GM10847 (cell line): ENCODE results near the gene COL15A1.

Source experiments
- POLR2A ChIP-seq: IDR thresholded peaks from 2 replicates; pipeline ENCODE4 v1.6.1; 2011; ENCODE audit not compliant: insufficient read length; ENCODE audit errors: extremely low read depth

The COL15A1 gene

DNA sequence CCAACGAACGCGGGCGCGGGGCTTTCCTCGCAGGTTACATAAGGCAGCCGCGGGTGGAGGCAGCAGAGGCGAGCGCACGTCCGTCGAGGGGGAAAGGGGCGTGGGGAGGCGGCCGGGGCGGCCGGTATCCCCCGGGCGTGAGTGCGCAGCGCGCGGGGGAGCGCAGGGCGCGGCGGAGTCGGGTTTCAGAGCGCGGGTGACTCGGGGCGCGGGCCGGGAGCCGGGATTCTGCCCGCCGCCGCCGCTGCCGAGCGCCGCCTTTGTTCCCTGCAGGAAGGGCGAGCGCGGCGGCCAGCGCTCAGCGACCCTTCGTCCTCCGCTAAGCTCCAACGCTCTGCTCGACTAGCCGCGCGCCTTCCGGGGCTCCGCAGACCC is at the start of gene COL15A1:
Gene COL15A1 (plus strand): TSS at position 226 of the 375 bp plus-strand sequence. CDS start 155 bp downstream, outside the sequence.
- TF ChIP-seq POLR2A, result no peak

DNA sequence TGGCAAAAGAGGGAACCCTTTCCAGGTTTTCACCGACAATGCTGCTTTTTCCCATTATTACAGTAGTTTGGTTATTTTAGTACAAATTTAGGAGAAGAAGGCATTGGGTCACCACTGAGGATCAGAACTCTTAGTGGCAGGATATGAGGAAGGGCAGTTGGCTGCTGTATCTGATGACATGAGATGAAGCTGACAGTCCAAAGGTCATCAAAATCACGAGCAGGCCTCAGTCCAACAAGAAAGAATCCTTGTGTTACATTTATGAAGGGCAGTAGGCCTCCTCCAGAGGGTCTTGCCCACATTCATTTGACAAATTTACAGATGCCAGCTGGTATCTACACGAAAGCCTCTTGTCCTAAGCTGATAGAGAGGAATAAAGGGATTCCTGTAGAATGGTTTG is 49.5 kb upstream of the COL15A1 start:
- TF ChIP-seq POLR2A, result no peak

DNA sequence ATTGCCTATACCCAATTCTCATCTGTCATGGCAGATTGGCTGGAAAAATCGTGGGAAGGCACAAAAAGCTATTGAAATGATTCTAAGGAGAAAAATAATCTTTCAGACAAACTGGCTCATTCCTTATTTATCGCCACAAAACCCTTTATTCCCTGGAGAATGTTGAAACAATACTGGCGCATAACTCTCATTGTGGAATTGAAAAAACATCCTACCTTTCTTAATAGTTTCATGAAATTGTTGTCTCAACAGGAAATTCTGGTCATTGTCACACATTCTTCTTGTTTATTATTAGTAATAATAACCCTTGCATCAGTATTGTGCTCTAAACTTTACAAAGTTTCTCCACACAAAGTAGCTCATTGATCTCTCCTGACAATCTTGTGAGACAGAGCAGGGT is 48.9 kb upstream of the COL15A1 start:
- TF ChIP-seq POLR2A, result no peak

DNA sequence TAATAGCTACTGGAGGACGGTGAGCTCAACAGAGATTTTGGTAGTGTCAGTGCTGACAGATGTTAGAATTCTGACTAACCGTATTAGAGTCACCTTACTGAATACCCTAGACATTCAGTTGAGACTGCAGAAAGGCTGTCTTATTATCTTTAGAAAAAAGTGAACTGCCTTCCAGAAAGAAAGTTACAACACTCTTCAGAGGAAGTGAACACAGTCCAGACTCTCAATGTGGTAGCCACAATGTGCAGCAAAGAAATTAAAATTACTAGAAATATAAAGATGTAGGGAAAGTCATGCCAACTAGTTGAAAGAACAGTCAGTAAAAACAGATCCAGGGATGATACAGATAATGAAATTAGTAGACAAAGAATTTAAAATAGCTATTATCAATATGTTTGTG is 47.1 kb upstream of the COL15A1 start:
- no peak for TF ChIP-seq POLR2A

DNA sequence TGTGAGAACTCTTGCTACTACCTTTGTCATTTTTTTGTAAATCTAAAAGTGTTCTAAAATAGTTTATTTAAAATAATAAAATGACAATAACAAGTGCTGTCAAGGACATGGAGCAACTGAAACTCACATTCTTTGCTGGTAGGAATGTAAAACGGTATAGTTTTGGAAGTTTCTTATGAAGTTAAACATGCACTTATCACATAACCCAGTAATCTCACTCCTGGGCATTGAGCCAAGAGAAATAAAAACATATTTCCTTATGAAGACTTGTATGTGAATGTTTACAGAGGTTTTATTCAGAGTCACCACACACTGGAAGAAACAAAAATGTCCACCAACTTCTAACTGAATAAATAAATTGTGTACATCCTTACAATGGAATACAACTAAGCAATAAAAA is 46.0 kb upstream of the COL15A1 start:
- TF ChIP-seq POLR2A, result no peak

DNA sequence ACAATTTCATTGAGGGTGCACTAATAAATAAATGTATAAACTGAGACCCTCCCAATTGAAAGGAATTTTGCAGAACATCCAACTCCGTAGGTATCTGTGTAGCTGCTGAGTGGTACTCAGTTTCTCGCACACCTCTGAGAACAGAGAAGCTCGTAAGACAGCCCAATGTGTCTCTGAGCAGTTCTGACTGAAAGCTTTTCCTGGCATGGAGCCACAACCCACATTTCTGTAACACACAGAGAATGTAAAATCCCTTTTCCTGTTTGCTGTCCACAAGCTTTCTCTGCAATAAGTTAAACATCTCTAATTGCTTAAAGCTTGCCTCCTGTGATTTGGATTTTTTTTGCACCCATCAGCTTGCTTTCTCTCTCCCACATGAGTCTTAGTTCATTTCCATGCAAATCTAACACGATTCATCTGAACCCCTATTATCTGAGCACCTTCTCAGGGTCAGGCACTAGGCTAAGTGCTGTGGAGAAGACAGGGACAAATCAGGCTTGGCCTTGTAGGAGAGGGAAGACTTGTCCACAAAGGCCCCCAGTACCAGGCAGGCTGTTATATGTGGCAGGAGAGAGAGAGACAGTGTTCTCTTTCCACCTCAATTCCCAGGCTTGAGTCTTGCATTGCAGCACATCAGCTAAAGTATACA is 44.2 kb upstream of the COL15A1 start:
- TF ChIP-seq POLR2A, result no peak

DNA sequence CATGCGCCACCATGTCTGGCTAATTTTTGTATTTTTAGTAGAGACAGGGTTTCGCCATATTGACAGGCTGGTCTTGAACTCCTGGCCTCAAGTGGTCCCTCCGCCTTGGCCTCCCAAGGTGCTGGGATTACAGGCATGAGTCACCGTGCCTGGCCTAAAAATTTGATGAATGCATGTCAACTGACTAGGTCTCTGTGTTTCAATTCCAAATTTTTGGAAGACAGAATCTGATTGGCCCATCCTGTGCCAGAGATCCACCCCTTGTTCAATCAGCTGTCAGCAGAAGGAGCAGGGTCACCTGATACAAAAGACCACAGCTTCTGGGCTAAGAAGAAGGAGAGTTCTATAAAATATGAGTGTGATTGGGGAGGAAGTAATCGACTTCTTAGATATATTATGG is 43.5 kb upstream of the COL15A1 start:
- TF ChIP-seq POLR2A, result no peak

DNA sequence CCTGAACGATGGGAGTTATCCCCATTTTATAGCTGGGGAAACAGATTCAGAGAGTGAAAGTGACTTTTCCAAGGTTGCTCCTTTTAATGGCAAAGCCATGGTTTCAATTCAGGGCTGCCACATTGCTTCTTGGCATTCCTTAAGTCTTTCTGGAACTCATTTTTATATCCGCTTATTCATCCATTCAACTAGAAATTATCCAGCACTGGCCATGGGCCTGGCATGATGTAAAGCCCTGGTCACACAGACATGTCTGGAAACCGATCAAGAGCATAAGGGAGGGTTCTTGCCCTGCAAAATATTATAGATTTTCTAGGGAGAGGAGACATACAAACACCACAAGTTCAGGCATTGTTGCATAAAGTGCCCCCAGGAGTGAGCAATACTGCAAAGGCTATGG is 43.0 kb upstream of the COL15A1 start:
- TF ChIP-seq POLR2A, result no peak

DNA sequence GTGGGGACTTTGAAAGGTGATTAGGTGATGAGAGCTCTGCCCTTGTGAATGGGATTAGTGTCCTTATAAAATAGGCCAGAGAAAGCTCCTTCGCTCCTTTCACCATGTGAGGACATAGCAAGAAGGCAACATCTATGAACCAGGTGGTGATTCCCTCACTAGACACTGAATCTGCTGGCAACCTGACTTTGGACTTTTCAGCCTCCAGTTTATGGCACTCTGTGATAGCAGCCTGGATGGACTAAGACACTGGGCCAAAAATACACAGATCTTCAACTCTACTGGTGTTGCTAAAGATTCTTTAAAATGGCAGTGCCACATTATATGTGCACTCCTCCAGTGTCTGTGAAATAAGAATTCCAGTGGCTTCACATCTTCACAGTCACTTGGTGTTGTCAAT is 41.2 kb upstream of the COL15A1 start:
- no peak for TF ChIP-seq POLR2A

DNA sequence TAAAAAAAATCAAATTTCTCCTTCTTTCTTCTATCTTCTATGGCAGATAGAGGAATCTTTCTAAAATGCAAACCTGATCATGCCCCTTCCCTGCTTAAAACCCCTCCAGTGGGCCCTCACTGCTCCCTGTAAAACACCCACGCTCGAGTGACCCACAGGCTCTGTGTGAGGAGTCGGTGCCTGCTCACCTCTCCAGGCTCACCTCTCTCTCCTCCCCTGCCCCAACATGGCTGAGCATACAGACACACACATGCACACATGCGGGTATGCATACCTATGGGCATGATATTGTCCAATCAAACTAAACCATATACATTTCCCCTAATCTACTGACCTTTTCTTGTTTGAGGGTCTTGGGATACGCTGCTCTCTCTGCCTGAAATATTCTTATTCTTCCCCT is 40.8 kb upstream of the COL15A1 start:
- TF ChIP-seq POLR2A, result no peak

DNA sequence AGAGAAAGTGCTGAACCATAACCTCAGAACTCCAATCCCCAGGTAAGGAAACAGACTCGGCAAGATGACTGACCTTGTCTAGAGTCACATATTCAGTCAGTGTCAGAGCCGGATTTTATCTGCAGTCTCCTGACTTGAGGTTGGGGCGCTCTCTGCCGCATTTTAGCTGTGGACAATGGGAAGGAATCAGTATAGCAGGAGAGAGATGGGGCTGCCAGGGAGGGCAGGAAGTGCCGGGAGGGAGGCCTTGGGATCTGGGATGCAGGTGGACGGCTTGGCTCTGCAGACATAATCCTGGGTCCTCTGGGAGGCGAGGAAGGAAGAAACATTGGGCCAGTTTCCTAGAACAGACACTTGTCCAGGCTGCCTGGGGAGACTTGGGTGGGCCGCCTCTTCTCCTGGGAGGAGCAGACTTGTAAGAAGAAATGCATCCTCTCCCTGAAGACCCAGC is 39.7 kb upstream of the COL15A1 start:
- no peak for TF ChIP-seq POLR2A

DNA sequence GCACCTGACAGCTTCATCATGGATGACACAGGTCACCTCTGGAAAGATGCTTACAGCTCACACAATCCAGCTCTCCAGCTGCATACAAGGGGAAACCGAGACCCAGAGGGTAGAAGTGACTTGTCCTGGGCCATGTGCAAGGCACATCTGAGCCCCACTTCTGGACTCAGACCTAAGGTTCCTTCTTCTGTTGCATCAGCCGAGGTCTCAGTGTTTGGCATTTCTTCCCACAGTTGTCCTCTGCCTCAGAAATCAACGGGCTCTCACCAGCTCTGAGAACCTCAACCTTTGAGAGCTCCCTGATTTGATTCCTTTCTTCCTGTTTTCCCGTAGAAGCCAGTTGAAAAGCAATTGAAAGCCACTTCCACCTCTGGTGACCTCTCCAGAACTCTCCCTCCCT is 38.7 kb upstream of the COL15A1 start:
- TF ChIP-seq POLR2A, result no peak

DNA sequence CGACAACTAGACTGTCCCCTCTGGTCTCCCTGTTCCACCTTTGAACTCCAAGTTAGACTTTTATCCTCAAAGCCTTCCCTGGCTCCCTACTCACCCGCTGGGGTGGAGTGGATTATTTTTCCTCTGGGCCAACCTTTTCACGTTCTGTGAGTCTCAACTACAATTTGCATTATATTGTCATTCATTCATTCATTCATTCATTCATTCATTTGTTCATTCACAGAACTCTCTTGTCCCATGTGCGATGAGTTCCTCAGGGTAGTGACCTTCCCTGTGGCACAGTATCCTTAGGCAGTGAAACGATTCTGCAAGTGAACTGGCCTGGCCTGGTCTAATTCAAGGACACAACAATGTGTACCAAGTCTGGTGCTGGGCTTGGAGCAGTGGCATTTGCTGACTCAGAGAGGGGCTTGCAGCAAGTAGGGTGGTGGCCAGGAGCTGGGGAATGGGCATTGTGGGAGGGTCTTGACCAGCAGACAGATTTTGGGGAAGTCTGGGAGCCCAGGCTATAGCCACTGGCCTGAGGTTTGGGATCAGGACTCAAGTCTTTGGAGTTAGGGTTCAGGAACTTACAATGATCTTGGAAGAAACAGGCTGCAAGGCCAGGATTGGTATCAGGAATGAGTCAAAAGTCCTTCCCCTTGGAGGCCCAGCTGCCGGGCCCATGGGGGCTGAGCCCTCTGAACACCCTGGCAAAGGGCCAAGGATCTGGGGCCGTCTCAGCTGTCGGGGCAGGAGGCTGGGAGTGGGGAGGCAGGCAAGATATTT is 37.2 kb upstream of the COL15A1 start:
- TF ChIP-seq POLR2A, result no peak

DNA sequence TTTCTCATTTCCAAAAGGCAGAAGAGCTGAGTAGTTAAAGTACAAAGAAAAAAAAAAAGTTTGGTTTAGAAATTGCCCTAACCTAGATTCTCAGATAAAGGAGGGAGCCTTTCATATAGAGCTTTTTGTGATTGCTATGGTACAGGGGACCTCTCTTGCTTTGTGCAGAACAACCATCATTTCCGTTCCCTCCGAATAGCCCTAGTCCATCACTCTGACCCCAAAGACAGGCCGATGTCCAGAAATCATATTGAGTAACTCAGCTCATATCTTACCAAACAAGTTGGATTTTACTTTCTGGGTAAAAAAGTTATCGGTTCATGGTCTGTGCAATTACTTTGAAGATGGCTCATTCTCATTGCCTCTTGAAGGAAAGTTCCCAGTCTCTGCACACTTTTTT is 36.7 kb upstream of the COL15A1 start:
- TF ChIP-seq POLR2A, result no peak

DNA sequence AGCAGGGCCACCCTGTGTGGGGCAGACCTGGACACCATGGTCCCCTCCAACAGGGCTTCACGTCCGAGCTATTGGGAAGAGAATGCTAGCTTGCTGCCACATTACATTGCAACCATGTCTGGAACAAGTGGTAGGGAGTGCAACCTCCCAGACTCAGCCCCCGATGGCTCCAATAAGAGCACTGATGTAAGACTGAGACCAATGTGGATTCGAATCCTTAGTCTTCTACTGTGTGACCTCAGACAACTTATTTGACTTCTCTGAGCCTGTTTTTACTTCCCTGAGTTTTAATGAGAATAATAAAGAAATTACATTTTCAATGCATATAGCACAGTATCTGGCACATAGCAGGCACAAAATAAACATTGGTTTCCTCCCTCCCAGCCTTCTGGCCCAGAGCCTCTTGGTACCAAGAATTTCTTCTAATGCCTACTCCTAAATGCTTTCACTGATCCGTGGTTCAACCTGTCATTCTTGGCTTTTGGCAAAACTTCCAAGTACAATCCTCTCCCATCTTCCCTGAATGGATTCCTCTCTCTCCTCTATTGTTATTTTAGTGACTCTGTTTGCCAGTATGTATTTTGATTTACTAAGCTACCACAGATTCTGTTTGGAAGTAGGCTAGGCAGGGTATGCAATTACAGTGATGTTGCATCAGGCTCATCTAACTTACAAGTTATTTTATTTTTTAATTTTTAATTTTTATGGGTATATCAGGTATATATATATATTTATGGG is 34.6 kb upstream of the COL15A1 start:
- TF ChIP-seq POLR2A, result no peak

DNA sequence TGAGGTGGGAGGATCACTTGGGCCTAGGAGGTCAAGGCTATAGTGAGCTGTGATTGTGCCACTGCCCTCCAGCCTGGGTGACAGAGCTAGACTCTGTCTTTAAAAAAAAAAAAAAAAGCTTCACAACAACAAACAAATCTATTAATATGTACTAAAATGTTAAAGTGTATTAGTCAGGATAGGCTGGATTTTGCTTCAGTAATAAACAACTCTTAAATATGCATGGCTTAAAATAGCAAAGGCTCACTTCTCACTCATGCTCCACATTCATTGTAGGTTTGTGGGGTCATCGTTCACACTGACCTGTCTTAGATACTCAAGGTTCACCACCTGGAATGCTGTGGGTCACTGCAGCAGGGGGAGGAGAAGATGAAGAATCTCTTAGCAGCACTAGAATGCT is 33.8 kb upstream of the COL15A1 start:
- no peak for TF ChIP-seq POLR2A
